ENCODE results near the gene SMIM35. TPM values are rescaled to one million over a fixed set of nuclear protein-coding genes. Genes with fewer than 3 reads are reported as not detected.

The SMIM35 gene
- total and polyA plus RNA-seq, 2 of the 13 experiments (the other 11 are each of a cell fraction or from before 2014, with no cell fraction given), result not detected

GRCh38 chr11:117983163-117983475 is 103.6 kb downstream of the SMIM35 start (continued):
- no peak for TF ChIP-seq ZNF710 (CRISPR knock-in tag; IDR thresholded peaks at IDR 0.05; ENCODE audit: borderline replicate concordance)

GRCh38 chr11:117980720-117981119 is 106.0 kb downstream of the SMIM35 start:
- H3K4me1 ChIP-seq (ENCODE audit: insufficient read depth, low read length), result no peaks in the 10 kb centered on the region
- H3K9me3 ChIP-seq (ENCODE audit: low read length), result no peaks in the 10 kb centered on the region
- H3K27me3 ChIP-seq (ENCODE audit: control insufficient read depth in 1 of 2, insufficient read depth in 2 of 2, low read length in 2 of 2), result peaks cover 3 to 49% of the 10 kb centered on the region in 2 experiments
- DNase-seq (ENCODE audit: low spot score) (no peak), ATAC-seq (no peak), FAIRE-seq (no peak)
- H3K79me2 ChIP-seq (ENCODE audit: insufficient read depth, low read length), result no peaks in the 10 kb centered on the region
- H3K9ac ChIP-seq (ENCODE audit: insufficient read depth, low read depth, low read length), result no peak overlapping the region
- no peaks in the 10 kb centered on the region for H3K36me3 ChIP-seq (replicated peaks in 1 of 2; ENCODE audit: control insufficient read depth in 1 of 2, insufficient read depth in 2 of 2, low read length in 2 of 2)
- H3K27ac ChIP-seq (ENCODE audit: extremely low read length, insufficient read depth, low read length), result no peak overlapping the region
- POLR2A ChIA-PET, result no interaction called here
- no peak overlapping the region for H3K4me3 ChIP-seq (replicated peaks in 1 of 3; ENCODE audit: insufficient read depth in 1 of 3, low read depth in 2 of 3, low read length in 3 of 3)
- WGBS (ENCODE audit: low lambda C conversion rate), result 11% methylated on average over 3 of the region's 3 CpGs
- H4K20me1 ChIP-seq (ENCODE audit: insufficient read depth, low read length), result no peaks in the 10 kb centered on the region
- intact Hi-C loops (cut with micrococcal nuclease; ENCODE audit: unreplicated experiment), result no loop called here
- no peak overlapping the region for H3K4me2 ChIP-seq (ENCODE audit: low read depth, low read length)
- in situ Hi-C loops (cut with HindIII; ENCODE audit: extremely low pct_ligation_motif_present, low pct_unique_long_range_greater_than_20kb), result no loop called here
- CTCF ChIA-PET (ENCODE audit: low intra/inter-chr PET ratio, low total read pairs), result no interaction called here
- no peak overlapping the region for H2AFZ ChIP-seq (ENCODE audit: low read length)
- BruUV-seq (replicated peaks), result no TSS peak
- no peak for TF ChIP-seq HNRNPK (IDR thresholded peaks at IDR 0.05; ENCODE audit: low read depth, low read length, poor library complexity, severe bottlenecking)
- no peak for TF ChIP-seq ZBTB26 (CRISPR knock-in tag; IDR thresholded peaks at IDR 0.05; ENCODE audit: borderline replicate concordance)
- no peak for TF ChIP-seq RBAK (CRISPR knock-in tag; IDR thresholded peaks at IDR 0.05)
- no peak for TF ChIP-seq ZBTB44 (CRISPR knock-in tag; IDR thresholded peaks at IDR 0.05)
- TF ChIP-seq ZBTB34 (CRISPR knock-in tag; IDR thresholded peaks at IDR 0.05), result no peak
- TF ChIP-seq FOXJ3 (CRISPR knock-in tag; IDR thresholded peaks at IDR 0.05; ENCODE audit: borderline replicate concordance), result no peak
- TF ChIP-seq PRDM4 (CRISPR knock-in tag; IDR thresholded peaks at IDR 0.05; ENCODE audit: borderline replicate concordance), result no peak
- no peak for TF ChIP-seq NR2C2 (CRISPR knock-in tag; IDR thresholded peaks at IDR 0.05; ENCODE audit: borderline replicate concordance)
- TF ChIP-seq CREB3 (CRISPR knock-in tag; IDR thresholded peaks at IDR 0.05), result no peak
- TF ChIP-seq HMG20A (CRISPR knock-in tag; IDR thresholded peaks at IDR 0.05; ENCODE audit: borderline replicate concordance), result no peak
- no peak for TF ChIP-seq ZNF619 (CRISPR knock-in tag; IDR thresholded peaks at IDR 0.05)
- no peak for TF ChIP-seq ZNF225 (CRISPR knock-in tag; IDR thresholded peaks at IDR 0.05)
